Measurements from ENCODE around the gene GPS1.
"Not testable (repeated sequence)": the region's sequence is repeated elsewhere in the genome, so short reads cannot be mapped to it uniquely, and the experiment has no call there.

GPS1 gene

DNA sequence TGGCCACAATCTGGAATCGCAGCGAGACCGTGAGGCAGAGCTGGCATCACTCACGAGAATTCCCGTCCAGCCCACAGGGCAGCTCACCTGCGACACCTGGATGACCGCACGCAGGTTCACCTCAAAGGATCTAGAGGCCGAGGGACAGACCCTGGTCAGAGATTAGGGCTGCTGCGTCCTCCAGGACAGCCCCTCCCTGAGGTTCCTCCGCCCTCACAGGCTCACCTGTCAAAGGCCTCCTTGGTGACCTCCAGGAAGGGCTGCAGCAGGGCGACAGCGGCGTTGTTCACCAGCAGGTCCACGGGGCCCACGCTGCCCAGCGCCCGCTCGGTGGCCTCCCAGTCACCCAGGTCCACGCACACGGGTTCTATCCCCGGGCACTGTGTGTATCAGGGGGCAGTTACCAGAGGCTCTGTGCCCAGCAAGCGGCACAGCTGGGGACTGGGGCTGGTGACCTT, 15.0 kb upstream of the GPS1 start:
- no peak overlapping the region for H2BK15ac ChIP-seq (replicated peaks; ENCODE audit: low read depth)
- H3K27ac ChIP-seq (ENCODE audit: low read depth, low read length): no peak overlapping the region
- H4K8ac ChIP-seq (ENCODE audit: low read depth, low read length): no peak overlapping the region
- peak overlapping the region; percentile 89 for H3K9ac ChIP-seq (ENCODE audit: low read length)
- peak overlapping the region; percentile 38 for H3K4me3 ChIP-seq (ENCODE audit: low read length)
- H3K36me3 ChIP-seq (ENCODE audit: control insufficient read depth, insufficient read depth, low read length): no peaks in the 10 kb centered on the region
- no peak overlapping the region for H4K5ac ChIP-seq (ENCODE audit: low read length)
- H3K79me1 ChIP-seq (ENCODE audit: low read length): no peaks in the 10 kb centered on the region
- no peak overlapping the region for H2BK120ac ChIP-seq (ENCODE audit: low read depth, low read length)
- WGBS (ENCODE audit: extremely low coverage, insufficient coverage, low lambda C conversion rate): no CpG with 5 or more reads among the region's 23 CpGs
- DNase-seq: no peak
- H3K56ac ChIP-seq (ENCODE audit: low read length): peak overlapping the region; percentile 91
- H2AK5ac ChIP-seq (ENCODE audit: low read length): no peak overlapping the region
- H3K23ac ChIP-seq (ENCODE audit: low read length): peak overlapping the region; percentile 45
- H2BK5ac ChIP-seq (ENCODE audit: low read length): no peak overlapping the region
- H3K18ac ChIP-seq (ENCODE audit: low read length): no peak overlapping the region
- H3K4ac ChIP-seq (ENCODE audit: low read depth, low read length): no peak overlapping the region
- H3K27me3 ChIP-seq (ENCODE audit: insufficient read depth, low read length, poor library complexity): no peaks in the 10 kb centered on the region
- peak overlapping the region; percentile 96 for H3K4me2 ChIP-seq (ENCODE audit: low read length)
- no peaks in the 10 kb centered on the region for H3K79me2 ChIP-seq (ENCODE audit: control insufficient read depth, insufficient read depth, low read length)
- no peaks in the 10 kb centered on the region for H3K4me1 ChIP-seq (ENCODE audit: control insufficient read depth, low read depth, low read length)

GRCh38 chr17:82037092-82037888, 14.4 kb upstream of the GPS1 start, which contains the start of gene DCXR:
Gene DCXR (minus strand): TSS chr17:82037697. CDS start chr17:82037682, 15 bp downstream.
- Histone ChIP-seq H3K4me3 (ENCODE audit: low read length) (peak within 1 kb of the TSS; percentile 39), H2AK5ac (ENCODE audit: low read length) (no peak within 1 kb of the TSS), H2BK120ac (ENCODE audit: low read depth, low read length) (no peak within 1 kb of the TSS), H3K23ac (ENCODE audit: low read length) (peak within 1 kb of the TSS; percentile 45), H2BK15ac (replicated peaks; ENCODE audit: low read depth) (no peak within 1 kb of the TSS), H3K56ac (ENCODE audit: low read length) (peak within 1 kb of the TSS; percentile 91), H3K4me2 (ENCODE audit: low read length) (peak within 1 kb of the TSS; percentile 96), H3K4me1 (ENCODE audit: control insufficient read depth, low read depth, low read length) (no peaks in the 10 kb centered on the region), H3K79me1 (ENCODE audit: low read length) (no peaks in the 10 kb centered on the region), H3K4ac (ENCODE audit: low read depth, low read length) (no peak within 1 kb of the TSS), H3K36me3 (ENCODE audit: control insufficient read depth, insufficient read depth, low read length) (no peaks in the 10 kb centered on the region), H2BK5ac (ENCODE audit: low read length) (no peak within 1 kb of the TSS), H4K5ac (ENCODE audit: low read length) (no peak within 1 kb of the TSS), H3K27ac (ENCODE audit: low read depth, low read length) (peak within 1 kb of the TSS; percentile 68), H4K8ac (ENCODE audit: low read depth, low read length) (no peak within 1 kb of the TSS), H3K18ac (ENCODE audit: low read length) (peak within 1 kb of the TSS; percentile 33), H3K79me2 (ENCODE audit: control insufficient read depth, insufficient read depth, low read length) (no peaks in the 10 kb centered on the region), H3K27me3 (ENCODE audit: insufficient read depth, low read length, poor library complexity) (no peaks in the 10 kb centered on the region), H3K9ac (ENCODE audit: low read length) (peak within 1 kb of the TSS; percentile 89)
- DNase-seq: peak; percentile 98
- no CpG with 5 or more reads among the region's 92 CpGs for WGBS (ENCODE audit: extremely low coverage, insufficient coverage, low lambda C conversion rate)

DNA sequence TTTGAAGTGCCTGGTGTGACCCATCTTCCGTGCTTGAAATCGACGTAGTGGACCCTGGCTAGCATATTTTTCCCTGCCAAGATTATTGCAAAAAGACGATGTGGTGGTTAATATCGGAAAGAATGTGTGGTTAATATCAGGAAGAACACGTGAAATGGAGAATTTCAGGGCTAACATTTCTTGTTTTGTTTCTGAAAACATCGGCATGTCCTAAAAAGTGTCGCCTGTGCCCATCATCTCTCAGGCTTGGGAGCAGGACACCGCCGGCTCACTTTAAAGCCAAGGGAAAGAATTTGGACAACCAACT, 13.9 kb upstream of the GPS1 start:
- H3K18ac ChIP-seq (ENCODE audit: low read length): no peak overlapping the region
- H3K4me1 ChIP-seq (ENCODE audit: control insufficient read depth, low read depth, low read length): no peaks in the 10 kb centered on the region
- WGBS (ENCODE audit: extremely low coverage, insufficient coverage, low lambda C conversion rate): no CpG with 5 or more reads among the region's 10 CpGs
- no peak overlapping the region for H3K4me3 ChIP-seq (ENCODE audit: low read length)
- no peak overlapping the region for H2AK5ac ChIP-seq (ENCODE audit: low read length)
- no peaks in the 10 kb centered on the region for H3K79me2 ChIP-seq (ENCODE audit: control insufficient read depth, insufficient read depth, low read length)
- H3K56ac ChIP-seq (ENCODE audit: low read length): no peak overlapping the region
- no peak overlapping the region for H2BK15ac ChIP-seq (replicated peaks; ENCODE audit: low read depth)
- H4K8ac ChIP-seq (ENCODE audit: low read depth, low read length): no peak overlapping the region
- H3K9ac ChIP-seq (ENCODE audit: low read length): no peak overlapping the region
- H4K5ac ChIP-seq (ENCODE audit: low read length): no peak overlapping the region
- H2BK120ac ChIP-seq (ENCODE audit: low read depth, low read length): no peak overlapping the region
- no peak overlapping the region for H3K27ac ChIP-seq (ENCODE audit: low read depth, low read length)
- H3K4me2 ChIP-seq (ENCODE audit: low read length): peak overlapping the region; percentile 3
- H3K79me1 ChIP-seq (ENCODE audit: low read length): no peaks in the 10 kb centered on the region
- H2BK5ac ChIP-seq (ENCODE audit: low read length): no peak overlapping the region
- no peaks in the 10 kb centered on the region for H3K27me3 ChIP-seq (ENCODE audit: insufficient read depth, low read length, poor library complexity)
- H3K23ac ChIP-seq (ENCODE audit: low read length): no peak overlapping the region
- H3K36me3 ChIP-seq (ENCODE audit: control insufficient read depth, insufficient read depth, low read length): no peaks in the 10 kb centered on the region
- no peak for DNase-seq
- H3K4ac ChIP-seq (ENCODE audit: low read depth, low read length): no peak overlapping the region

- no CpG with 5 or more reads among the region's 16 CpGs for WGBS (ENCODE audit: extremely low coverage, insufficient coverage, low lambda C conversion rate)
- not testable (repeated sequence) for DNase-seq; H3K4ac ChIP-seq (ENCODE audit: low read depth, low read length); H3K4me3 ChIP-seq (ENCODE audit: low read length); H3K56ac ChIP-seq (ENCODE audit: low read length); H3K4me1 ChIP-seq (ENCODE audit: control insufficient read depth, low read depth, low read length); H2AK5ac ChIP-seq (ENCODE audit: low read length); H3K27ac ChIP-seq (ENCODE audit: low read depth, low read length); H2BK120ac ChIP-seq (ENCODE audit: low read depth, low read length); H3K79me1 ChIP-seq (ENCODE audit: low read length); H2BK5ac ChIP-seq (ENCODE audit: low read length); H4K5ac ChIP-seq (ENCODE audit: low read length); H3K27me3 ChIP-seq (ENCODE audit: insufficient read depth, low read length, poor library complexity); H2BK15ac ChIP-seq (replicated peaks; ENCODE audit: low read depth); H4K8ac ChIP-seq (ENCODE audit: low read depth, low read length); H3K18ac ChIP-seq (ENCODE audit: low read length); H3K36me3 ChIP-seq (ENCODE audit: control insufficient read depth, insufficient read depth, low read length); H3K9ac ChIP-seq (ENCODE audit: low read length); H3K79me2 ChIP-seq (ENCODE audit: control insufficient read depth, insufficient read depth, low read length); H3K4me2 ChIP-seq (ENCODE audit: low read length); H3K23ac ChIP-seq (ENCODE audit: low read length)
Measured at GRCh38 chr17:82038796-82039409, 12.8 kb upstream of the GPS1 start.

DNA sequence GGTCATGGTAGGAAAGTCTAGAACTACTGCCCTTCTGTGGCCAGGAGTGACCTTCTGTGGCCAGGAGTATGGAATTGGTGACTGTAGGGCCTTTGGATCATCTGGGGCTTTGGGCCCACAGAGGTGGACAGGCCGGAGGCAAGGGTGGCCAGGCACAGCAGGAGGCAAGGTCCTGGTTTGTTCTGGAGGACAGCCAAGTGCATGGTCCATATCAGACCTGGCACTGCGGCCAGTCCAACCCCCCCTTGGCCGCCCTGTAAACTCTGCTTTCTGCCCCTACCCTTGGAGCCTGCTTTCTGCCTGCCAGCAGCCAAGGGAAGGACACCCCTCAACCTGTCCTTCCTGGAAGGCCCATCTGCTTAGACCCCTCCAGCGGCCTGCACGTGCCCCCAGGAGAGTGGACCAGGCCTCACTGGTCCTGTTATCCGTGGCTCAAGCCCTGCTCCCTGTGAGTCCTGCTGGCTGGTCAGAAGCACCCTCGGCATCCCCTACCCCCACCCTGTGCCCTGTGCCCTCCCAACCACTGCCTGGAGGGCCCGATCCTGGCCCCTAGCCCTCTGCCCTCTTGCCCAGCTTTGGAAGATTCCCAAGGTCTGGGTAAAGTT, 11.9 kb upstream of the GPS1 start:
- Histone ChIP-seq H4K5ac (ENCODE audit: low read length) (no peak overlapping the region), H2AK5ac (ENCODE audit: low read length) (no peak overlapping the region), H3K4ac (ENCODE audit: low read depth, low read length) (no peak overlapping the region), H3K4me1 (ENCODE audit: control insufficient read depth, low read depth, low read length) (no peaks in the 10 kb centered on the region), H3K9ac (ENCODE audit: low read length) (no peak overlapping the region), H3K23ac (ENCODE audit: low read length) (no peak overlapping the region), H2BK15ac (replicated peaks; ENCODE audit: low read depth) (no peak overlapping the region), H3K27me3 (ENCODE audit: insufficient read depth, low read length, poor library complexity) (no peaks in the 10 kb centered on the region), H4K8ac (ENCODE audit: low read depth, low read length) (no peak overlapping the region), H3K56ac (ENCODE audit: low read length) (no peak overlapping the region), H2BK5ac (ENCODE audit: low read length) (no peak overlapping the region), H2BK120ac (ENCODE audit: low read depth, low read length) (no peak overlapping the region), H3K4me3 (ENCODE audit: low read length) (no peak overlapping the region), H3K79me1 (ENCODE audit: low read length) (no peaks in the 10 kb centered on the region), H3K18ac (ENCODE audit: low read length) (no peak overlapping the region), H3K27ac (ENCODE audit: low read depth, low read length) (no peak overlapping the region), H3K79me2 (ENCODE audit: control insufficient read depth, insufficient read depth, low read length) (no peaks in the 10 kb centered on the region), H3K4me2 (ENCODE audit: low read length) (no peak overlapping the region), H3K36me3 (ENCODE audit: control insufficient read depth, insufficient read depth, low read length) (no peaks in the 10 kb centered on the region)
- no peak for DNase-seq
- no CpG with 5 or more reads among the region's 8 CpGs for WGBS (ENCODE audit: extremely low coverage, insufficient coverage, low lambda C conversion rate)
